ENCODE data around the gene TNFRSF12A.

Gene TNFRSF12A

DNA sequence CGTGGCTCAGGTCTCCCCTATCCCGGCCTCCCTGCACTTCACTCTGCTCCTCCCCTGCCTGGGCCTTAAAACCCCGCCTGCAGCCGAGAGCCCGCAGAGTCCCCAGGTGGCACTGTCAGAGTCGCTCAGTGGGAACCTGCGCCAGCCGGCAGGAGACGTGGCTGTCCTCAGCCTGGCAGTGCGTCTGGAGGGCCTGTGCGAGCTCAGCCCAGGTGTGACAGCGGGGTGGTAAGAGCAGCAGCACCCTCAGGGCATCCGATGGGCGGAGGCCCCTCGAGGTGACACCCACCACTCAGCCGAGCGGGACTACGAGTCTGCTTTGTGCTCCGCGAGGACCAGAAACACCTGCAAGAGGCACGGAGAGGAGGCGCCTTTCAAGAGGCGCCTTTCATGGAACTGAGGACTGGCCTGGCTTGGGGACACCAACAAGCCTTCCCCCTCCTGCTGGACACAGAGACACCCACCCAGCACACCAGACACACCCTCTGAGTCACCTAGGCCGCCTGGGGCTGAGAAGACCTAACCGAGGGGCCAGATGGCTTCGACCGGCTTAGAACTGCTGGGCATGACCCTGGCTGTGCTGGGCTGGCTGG, 7.2 kb upstream of the TNFRSF12A start, which contains the start of gene CLDN9:
Gene CLDN9, plus strand, starts transcription at position 96 of the 593 bp plus-strand sequence. Its CDS starts 440 bp downstream, at position 536.
- DNase-seq = no peak

DNA sequence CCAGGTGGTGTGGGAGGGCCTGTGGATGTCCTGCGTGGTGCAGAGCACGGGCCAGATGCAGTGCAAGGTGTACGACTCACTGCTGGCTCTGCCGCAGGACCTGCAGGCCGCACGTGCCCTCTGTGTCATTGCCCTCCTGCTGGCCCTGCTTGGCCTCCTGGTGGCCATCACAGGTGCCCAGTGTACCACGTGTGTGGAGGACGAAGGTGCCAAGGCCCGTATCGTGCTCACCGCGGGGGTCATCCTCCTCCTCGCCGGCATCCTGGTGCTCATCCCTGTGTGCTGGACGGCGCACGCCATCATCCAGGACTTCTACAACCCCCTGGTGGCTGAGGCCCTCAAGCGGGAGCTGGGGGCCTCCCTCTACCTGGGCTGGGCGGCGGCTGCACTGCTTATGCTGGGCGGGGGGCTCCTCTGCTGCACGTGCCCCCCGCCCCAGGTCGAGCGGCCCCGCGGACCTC, 6.6 kb upstream of the TNFRSF12A start:
- DNase-seq = no peak

DNA sequence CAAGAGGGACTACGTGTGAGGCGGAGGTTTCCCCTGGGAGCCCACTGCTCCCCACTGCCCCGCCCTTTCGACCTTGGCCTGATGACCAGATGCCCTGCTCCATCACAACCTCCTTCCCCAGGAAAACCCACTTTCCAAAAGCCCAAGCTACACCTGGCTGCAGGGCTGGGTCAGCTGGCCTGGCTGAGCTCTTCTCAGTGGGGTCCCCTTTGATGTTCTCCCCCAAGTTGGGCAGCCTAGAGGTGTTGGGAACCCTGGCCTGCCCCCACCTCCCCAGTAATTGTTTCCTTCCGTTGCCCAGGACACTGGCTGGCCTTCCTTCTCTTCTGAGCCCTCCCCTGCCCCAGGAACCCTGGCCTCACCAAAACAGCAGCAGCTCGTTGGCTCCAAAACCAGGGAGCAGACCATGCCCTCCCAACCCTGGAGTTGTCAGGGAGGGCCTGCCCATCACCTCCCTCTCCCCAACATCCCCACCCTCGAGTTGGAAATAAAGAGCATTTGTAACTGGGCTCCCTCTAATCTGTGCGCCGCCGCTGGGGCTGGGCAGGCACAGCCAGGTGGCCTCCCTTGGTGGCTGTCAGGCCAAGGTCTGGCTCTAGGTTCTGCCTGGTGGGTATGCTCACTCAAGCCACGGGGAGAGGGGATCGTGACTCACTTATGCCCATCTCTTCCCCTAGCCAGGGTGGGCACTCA, 6.0 kb upstream of the TNFRSF12A start:
- no peak for DNase-seq

DNA sequence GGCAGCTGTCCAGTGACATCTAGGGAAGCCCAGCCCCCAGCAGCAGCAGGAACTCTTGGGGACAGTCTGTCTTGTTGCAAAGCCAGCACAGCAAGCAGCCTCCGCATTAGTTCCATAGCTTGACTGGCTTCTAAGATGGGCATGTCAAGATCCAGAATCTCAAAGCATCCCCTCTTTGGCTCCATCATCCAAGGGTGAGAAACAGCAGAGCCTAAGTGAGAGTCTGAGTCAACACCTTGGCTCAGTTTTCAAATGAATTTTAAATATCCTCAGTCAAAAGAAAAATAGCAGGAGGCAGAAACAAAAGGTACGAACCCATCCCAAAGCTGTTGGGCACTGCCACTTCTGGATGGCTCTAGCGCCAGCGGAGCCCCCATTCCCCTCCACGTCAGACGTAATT, 5.2 kb upstream of the TNFRSF12A start:
- no peak for DNase-seq

DNA sequence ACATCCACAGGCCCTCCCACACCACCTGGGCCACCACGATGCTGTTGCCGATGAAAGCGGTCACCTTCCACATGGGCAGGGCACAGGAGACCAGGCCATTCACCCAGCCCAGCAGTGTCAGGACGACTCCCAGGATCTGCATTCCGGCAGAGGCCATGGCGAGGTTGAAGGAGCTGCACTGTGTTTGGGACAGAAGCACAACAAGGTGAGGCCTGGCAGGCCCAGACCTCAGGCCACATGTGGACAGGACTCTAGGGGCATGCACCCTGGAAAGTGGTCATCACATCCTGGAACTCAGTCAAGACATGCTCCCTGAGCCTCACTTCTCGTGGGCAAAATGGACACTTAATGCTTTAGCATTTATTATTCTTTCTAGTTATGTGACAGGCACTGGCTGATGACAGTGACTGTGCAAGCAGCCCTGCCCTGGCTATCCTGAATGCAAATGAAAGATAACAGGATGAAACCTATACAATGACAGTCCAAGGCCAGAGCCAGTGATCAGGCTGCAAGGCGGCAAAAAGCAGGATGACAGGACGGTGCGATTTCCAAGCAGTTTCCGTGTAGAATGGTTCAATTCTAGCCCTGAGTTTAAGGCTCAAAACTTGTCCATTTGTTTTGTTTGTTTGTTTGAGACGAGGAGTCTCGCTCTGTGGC, 4.2 kb upstream of the TNFRSF12A start:
- DNase-seq = no peak

DNA sequence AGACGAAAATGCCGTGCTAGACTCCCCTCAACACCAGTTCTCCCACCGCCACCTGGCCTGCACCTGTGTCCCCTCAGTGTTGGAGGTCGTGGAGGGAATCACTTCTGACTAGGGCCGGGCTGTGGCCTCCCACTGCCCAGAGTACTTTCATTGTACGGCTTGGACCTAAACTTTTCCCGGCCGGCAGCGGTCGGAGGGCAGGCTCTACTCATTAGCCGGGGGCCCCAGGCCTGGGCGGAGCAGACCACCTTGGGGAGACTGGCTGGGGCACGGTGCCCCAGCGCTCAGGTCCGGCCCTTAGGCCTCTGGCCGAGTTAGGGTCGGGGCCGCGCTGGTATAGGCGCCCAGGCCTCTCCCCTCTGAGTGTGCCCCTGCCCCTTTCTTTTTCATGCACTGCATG, 2.8 kb upstream of the TNFRSF12A start:
- DNase-seq = no peak

DNA sequence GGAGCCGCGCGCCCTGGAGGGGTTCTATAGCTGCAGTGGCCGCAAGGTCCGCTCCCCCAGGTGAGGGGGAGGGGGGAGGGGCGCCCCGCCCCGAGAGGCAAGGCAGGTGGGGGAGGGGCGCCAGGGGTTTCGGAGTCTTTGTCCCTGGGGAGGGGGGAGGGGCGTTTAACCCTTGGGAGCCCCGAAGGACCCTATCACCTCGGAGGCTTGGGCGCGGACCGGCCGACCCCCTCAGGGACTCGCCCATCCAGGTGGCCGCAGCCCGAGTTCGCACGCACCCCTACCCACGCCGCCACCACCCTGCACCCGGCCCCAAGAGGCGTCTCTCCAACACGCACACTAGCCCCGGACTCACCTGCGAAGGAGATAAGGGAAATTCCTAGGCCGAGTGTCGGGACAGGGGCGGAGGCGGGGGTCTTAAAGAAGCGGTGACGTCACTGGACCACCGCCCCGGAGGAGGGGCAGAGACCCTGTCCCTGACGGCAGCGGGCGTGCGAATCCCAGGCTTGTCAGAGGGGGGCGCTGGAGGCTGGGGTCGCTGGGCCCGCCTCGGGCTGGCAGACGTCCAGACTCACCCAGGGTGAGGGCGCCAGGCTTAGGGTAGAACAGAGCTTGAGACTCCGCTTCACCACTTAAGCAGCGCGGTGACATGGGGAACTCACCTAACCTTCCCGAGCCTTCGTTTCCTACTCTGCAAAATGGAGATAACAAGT, 2.2 kb upstream of the TNFRSF12A start, which contains the start of gene CLDN6:
Gene CLDN6, minus strand, starts transcription at position 390 of the 713 bp plus-strand sequence. CDS start 2,162 bp downstream, outside the sequence.
- no peak for DNase-seq

DNA sequence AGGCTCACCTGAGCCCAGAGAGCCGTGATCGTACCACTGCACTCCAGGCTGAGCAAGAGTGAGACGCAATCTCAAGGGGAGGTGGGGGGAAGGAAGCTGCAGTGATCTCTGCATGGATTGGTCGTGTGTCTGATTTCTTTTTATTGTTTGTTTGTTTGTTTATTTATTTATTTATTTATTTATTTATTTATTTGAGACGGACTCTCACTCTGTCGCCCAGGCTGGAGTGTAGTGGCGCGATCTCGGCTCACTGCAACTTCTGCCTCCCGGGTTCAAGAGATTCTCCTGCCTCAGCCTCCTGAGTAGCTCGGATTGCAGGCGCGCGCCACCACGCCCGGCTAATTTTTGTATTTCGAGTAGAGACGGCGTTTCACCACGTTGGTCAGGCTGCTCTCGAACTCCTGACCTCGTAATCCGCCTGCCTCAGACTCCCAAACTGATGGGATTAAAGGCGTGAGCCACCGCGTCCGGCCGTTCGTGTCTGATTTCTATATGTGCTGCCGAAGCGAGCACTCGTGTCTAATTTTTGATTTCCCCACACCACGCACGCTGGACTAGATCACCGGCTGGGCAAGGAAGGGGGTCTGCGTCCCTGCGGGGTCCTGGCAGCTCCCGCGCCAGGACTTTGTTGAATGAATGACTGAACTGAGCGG, 448 bp upstream of the TNFRSF12A start:
- DNase-seq = no peak

DNA sequence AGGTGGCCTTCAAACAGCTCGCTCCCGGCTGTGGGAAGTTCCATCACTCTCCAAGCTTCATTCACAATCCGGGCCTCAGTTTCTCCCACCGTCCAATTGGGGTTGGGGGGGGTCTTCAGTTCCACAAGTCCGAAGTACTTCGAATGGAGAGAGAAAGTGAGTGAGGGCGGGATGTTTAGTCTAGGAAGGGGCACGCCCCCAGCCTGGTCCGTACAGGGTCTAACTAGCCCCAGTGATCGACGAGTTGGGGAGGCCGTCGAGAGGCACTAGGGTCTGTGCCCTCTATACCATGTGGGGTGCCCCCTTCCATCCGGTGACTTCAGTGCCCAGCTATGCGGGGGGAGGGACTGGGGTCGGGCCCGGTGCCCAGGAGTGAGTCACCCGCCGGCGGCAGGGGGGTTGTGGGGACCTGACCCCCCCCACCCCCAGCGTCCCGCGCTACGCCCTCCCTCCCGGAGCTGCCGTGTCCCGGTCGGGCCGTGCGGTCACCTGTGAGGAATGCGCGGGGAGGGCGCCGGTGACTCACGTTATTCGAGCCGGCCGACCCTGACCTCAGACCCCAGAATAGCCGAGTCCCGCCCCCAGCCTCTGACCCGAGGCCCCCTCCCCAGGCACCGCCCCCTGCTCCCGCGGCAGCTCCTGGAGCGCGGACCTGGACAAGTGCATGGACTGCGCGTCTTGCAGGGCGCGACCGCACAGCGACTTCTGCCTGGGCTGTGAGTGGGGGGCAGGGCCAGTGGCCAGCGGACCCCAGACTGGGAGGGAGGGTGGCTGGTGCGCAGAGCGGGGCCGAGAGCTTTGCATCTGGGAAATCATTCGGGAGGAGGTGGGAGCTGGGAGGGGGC, 658 bp downstream of the TNFRSF12A start:
- DNase-seq = peak; percentile 42

DNA sequence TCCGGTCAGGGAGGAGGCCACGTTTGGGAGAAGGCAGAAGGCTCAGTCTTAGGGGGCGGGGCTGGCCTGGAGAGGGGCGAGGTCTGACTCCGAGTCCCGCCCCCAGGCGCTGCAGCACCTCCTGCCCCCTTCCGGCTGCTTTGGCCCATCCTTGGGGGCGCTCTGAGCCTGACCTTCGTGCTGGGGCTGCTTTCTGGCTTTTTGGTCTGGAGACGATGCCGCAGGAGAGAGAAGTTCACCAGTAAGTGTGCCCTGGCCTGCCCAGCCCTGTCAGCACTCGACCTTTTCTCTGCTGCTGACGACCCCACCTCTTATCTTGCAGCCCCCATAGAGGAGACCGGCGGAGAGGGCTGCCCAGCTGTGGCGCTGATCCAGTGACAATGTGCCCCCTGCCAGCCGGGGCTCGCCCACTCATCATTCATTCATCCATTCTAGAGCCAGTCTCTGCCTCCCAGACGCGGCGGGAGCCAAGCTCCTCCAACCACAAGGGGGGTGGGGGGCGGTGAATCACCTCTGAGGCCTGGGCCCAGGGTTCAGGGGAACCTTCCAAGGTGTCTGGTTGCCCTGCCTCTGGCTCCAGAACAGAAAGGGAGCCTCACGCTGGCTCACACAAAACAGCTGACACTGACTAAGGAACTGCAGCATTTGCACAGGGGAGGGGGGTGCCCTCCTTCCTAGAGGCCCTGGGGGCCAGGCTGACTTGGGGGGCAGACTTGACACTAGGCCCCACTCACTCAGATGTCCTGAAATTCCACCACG, 1.5 kb downstream of the TNFRSF12A start:
- DNase-seq = peak; percentile 72

DNA sequence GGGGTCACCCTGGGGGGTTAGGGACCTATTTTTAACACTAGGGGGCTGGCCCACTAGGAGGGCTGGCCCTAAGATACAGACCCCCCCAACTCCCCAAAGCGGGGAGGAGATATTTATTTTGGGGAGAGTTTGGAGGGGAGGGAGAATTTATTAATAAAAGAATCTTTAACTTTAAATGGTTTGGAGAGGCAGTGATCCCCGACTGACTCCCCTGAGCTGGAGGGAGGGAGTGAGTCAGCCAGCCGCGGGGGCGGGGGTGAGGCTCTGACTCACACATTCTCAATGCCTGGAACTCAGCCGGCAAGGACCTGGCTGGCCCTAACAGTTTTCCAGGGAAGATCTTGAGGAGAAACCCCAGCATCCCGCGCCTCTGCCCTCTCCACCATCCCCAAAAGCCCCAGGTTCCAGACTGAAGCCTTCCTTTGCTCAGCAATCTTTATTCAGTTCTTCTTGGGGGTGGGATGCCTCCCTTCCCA, 2.1 kb downstream of the TNFRSF12A start:
- peak; percentile 89 for DNase-seq

DNA sequence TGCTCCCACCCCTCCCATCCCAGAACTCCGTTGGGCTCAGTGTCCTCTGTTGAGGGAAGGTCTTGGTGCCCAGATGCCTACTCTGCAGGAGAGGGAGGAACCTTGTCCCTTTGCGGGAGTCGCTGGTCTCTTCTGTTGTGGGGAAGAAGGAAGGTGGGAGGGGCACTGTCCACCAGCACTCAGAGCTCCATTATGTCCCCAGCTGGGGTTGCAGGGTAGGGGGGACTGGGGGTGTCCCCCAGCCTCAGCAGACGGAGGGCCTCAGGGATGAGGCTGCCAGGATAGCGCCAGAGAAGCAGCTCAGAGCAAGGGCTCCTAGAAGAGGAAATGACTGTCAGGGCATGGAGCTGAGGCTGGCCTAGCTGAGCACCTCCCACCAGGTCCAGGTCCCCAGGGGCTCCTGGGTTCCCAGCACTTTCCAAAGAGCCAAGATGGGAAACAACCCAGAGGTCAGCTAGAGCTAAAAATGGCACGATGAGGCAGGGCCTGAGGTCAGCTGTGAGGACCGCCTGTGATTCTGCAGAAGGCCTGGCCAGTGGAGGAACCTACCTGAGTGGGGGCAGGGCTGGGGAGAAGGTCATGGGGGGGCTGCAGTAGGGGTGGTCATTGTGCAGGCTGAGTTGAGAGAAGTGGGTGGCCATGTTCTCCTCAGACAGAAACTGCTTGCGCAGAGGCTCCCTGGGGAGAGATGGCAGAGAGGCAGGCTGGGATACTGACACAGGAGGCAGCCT, 2.7 kb downstream of the TNFRSF12A start:
- no peak for DNase-seq

DNA sequence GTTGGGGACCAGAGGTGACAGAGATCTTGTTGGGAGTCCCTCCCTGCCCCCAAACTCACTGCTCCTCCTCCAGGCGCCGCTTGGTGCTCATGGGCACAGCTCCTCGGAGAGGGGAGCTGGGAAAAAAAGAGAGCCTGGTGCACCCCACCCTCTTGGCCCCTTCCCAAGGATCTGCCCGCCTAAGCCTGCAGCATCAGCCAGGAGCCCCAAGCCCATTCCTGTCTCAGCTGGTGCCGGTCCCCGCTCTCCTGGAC, 3.2 kb downstream of the TNFRSF12A start:
- DNase-seq = no peak

DNA sequence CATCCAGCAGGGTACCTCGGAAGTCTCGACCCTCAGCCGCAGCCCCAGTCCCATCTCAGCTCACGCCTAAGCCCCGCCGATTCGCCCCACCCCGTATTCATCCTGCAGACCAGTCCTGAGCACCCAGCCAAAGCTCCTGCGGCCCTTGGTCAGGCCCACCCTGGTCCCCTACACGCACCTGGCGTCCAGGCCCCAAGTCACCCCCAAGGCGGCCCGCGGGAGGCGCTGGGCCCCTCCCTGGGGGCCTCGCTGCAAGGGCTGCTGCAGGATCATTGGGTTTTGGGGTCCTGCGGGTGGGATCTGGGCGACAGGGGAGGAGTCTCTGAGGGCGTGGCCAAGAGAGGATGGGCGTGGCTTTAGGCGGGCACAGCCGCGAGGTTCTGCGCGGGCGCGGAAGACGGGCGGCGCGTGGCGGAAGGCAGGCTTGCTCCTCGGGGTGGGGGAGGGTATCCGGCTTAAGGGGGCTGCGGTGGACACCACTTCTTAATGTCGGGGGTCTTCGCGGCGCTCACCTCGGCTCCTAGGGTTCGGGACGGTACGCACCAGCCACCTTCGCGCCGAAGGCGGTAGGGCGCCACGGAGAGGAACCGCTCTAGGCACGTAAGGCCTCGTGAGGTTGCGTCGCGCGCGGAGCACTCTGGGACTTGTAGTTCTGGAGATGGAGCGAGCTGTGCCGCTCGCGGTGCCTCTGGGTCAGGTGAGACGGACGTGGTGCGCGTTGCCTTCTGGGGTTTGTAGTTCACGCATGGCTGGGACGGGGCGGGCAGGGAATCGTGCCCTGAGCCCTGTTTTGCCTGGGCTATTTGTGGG, 3.7 kb downstream of the TNFRSF12A start, which contains the start of the genes HCFC1R1 and THOC6:
Gene HCFC1R1, minus strand, starts transcription at position 274 of the 810 bp plus-strand sequence. Its CDS starts 1 bp downstream, at position 273.
Gene THOC6, plus strand, starts transcription at position 367 of the 810 bp plus-strand sequence. Its CDS starts 292 bp downstream, at position 659.
- peak; percentile 94 for DNase-seq

DNA sequence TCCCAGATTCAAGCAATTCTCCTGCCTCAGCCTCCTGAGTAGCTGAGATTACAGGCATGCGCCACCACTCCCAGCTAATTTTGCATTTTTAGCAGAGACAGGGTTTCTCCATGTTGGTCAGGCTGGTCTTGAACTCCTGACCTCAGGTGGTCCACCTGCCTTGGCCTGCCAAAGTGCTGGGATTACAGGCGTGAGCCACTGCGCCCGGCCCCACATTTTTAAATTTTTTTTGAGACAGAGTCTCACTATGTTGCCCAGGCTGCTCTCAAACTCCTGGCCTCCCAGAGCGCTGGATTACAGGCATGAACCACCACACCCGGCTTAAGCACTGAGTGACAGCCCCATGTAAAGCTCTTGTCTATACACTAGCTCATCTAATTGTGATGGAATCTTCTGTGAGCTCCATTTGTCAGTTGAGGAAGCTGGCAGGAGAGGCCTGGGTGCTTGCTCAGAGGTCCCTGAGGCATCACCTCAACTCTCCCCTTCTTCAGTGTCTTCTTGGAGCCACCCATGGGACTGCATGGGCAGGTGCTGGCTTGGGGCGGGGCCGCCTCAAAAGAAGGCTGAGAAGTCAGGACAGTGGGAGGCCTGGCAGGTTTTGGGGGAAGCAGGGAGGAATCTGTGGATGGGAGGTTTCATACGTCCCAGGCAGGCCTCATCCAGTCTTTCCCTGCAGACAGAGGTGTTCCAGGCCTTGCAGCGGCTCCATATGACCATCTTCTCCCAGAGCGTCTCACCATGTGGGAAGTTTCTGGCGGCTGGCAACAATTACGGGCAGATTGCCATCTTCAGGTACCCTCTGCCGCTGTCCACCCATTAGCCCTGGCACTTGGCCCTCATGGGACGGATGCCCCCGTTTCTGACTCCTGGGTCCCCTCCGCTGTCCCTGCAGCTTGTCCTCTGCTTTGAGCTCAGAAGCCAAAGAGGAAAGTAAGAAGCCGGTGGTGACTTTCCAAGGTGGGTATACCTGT, 5.1 kb downstream of the TNFRSF12A start:
- DNase-seq = no peak

DNA sequence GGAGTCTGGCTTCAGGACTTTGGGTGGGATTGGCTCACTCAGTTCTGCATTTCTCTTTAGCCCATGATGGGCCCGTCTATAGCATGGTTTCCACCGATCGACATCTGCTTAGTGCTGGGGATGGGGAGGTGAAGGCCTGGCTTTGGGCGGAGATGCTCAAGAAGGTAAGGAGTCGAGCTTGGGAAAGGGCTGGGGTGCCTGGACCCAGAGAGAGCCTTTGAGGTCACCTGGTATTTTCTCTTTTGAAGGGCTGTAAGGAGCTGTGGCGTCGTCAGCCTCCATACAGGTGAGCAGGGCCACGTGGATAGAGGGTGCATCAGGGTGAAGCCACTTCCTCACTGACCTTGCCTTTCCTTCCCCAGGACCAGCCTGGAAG, 5.8 kb downstream of the TNFRSF12A start:
- no peak for DNase-seq

DNA sequence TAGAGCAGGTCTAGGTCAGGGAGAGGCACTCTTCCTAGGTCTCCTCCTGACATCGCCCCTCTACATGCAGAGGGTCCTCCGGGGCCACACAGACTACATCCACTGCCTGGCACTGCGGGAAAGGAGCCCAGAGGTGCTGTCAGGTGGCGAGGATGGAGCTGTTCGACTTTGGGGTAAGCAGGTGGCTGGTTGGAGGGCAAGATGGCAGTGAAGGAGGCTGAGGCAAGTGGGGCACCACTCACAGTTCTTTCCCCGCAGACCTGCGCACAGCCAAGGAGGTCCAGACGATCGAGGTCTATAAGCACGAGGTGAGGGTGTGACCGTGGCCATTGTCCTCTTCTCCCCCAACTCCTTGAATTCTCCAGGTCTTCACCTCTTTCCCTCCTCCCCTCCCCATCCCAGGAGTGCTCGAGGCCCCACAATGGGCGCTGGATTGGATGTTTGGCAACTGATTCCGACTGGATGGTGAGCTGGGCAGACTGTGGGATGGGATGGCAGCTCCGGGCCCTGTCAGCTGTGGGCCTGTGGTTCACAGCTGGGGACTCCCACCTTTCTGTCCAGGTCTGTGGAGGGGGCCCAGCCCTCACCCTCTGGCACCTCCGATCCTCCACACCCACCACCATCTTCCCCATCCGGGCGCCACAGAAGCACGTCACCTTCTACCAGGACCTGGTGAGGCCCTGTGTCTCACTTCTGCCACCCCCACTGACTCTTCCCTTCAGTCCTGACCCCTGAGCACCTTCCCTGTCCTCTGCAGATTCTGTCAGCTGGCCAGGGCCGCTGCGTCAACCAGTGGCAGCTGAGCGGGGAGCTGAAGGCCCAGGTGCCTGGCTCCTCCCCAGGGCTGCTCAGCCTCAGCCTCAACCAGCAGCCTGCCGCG, 6.7 kb downstream of the TNFRSF12A start:
- DNase-seq = no peak

Measured in stimulated activated CD4-positive, alpha-beta T cell treated with anti-CD3 and anti-CD28 coated beads, Interleukin-12 subunit alpha, Interleukin-12 subunit beta, amount 100 ng/mL, for 4 hours (primary cell).